Loucy (cell line): ENCODE data around the gene GRIN2B.

Experiments
- EZH2phosphoT487 ChIP-seq: fragments of 200-600 bp; IDR thresholded peaks from 2 replicates; pipeline ENCODE4 v1.6.1; 2018; ENCODE audit warnings: antibody characterized with exemption, mild to moderate bottlenecking, moderate library complexity, borderline replicate concordance
- TF ChIP-seq, protein P1 (sequence below): fragments of 200-600 bp; sonication (generic); conservative IDR thresholded peaks from 2 replicates; pipeline ENCODE4 v1.5.1; 2014; ENCODE audit warnings: mild to moderate bottlenecking, antibody characterized with exemption, low read length

DNA sequence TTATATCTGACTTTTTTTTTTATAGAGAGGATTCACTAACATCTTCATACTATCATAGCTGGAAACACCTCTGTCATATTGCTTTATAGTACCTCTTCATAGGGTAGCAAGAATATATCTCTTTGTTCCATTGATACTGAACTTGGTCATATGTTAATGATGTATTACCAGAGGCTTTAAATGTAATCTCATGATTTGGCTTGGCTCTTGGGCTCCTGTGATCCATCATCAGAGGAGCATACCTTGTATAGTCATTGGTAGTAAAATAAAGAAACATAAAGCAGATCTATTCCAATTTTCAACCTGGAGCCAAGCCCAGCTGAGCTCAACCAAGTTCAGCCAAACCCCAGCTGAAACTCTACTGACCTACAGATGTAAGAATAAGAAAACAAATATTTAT, 43.2 kb upstream of the GRIN2B start:
- TF ChIP-seq, protein P1, sequence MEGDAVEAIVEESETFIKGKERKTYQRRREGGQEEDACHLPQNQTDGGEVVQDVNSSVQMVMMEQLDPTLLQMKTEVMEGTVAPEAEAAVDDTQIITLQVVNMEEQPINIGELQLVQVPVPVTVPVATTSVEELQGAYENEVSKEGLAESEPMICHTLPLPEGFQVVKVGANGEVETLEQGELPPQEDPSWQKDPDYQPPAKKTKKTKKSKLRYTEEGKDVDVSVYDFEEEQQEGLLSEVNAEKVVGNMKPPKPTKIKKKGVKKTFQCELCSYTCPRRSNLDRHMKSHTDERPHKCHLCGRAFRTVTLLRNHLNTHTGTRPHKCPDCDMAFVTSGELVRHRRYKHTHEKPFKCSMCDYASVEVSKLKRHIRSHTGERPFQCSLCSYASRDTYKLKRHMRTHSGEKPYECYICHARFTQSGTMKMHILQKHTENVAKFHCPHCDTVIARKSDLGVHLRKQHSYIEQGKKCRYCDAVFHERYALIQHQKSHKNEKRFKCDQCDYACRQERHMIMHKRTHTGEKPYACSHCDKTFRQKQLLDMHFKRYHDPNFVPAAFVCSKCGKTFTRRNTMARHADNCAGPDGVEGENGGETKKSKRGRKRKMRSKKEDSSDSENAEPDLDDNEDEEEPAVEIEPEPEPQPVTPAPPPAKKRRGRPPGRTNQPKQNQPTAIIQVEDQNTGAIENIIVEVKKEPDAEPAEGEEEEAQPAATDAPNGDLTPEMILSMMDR: no peak
- no peak for TF ChIP-seq EZH2phosphoT487
